Measurements from ENCODE around the gene FAM8A1. TPM values are rescaled to one million over a fixed set of nuclear protein-coding genes. Genes with fewer than 3 reads are reported as not detected.
A peak's percentile ranks its signal among the peaks of the same experiment; 100 is the strongest.

The FAM8A1 gene
- total and polyA plus RNA-seq, 9 of the 15 experiments (the other 6 are each of a cell fraction or from before 2014, with no cell fraction given): 4.9 to 23.6 (median 14.2) TPM

DNA sequence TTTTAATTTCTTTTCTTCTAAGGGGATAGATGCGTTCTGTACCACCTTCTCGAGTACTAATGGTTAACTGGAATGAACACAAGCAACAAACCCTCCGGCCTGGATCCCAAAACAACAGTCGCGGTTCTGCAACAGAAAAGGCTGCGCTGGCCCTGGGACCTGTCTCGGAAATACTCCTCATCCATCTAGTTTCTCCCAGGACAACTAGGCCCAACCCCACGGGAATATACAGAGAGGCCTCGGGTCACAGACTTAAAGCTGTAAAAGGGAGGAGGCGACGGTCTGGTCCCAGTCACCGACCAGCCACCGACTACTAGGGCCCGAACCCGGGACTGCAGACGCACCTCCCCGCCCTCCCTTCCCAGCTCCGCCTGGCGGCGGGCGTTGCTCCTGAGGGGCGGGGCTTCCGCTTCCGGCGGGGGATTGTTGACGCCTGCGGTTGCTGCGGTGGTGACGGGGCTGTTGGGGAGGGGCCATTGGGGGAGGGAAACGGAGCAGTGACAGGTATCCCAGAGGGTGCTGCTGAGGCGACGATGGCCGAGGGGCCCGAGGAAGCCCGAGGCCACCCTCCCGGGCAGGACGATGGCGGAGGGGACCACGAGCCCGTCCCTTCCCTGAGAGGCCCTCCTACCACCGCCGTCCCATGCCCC, at the start of gene FAM8A1 (continued):
- no peak for TF ChIP-seq KHSRP (IDR thresholded peaks at IDR 0.05)
- no peak for TF ChIP-seq CHD1 (IDR thresholded peaks at IDR 0.05; ENCODE audit: low read length)
- no peak for TF ChIP-seq MTA2 (IDR thresholded peaks at IDR 0.05; ENCODE audit: low read depth)
- TF ChIP-seq, protein P1, sequence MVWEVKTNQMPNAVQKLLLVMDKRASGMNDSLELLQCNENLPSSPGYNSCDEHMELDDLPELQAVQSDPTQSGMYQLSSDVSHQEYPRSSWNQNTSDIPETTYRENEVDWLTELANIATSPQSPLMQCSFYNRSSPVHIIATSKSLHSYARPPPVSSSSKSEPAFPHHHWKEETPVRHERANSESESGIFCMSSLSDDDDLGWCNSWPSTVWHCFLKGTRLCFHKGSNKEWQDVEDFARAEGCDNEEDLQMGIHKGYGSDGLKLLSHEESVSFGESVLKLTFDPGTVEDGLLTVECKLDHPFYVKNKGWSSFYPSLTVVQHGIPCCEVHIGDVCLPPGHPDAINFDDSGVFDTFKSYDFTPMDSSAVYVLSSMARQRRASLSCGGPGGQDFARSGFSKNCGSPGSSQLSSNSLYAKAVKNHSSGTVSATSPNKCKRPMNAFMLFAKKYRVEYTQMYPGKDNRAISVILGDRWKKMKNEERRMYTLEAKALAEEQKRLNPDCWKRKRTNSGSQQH (CRISPR knock-in tag; IDR thresholded peaks at IDR 0.05): 0 out of 2 replicates have a peak, but pooled peaks have one; percentile 4
- peak; percentile 94 for TF ChIP-seq CREM (IDR thresholded peaks at IDR 0.05; ENCODE audit: low read depth)
- no peak for TF ChIP-seq ZNF57 (CRISPR knock-in tag; IDR thresholded peaks at IDR 0.05)
- TF ChIP-seq ETV1 (tag; conservative IDR thresholded peaks at IDR 0.05; ENCODE audit: low read depth): peak; percentile 91
- no peak for TF ChIP-seq RBM25 (IDR thresholded peaks at IDR 0.05; ENCODE audit: low read depth, low read length, severe bottlenecking)
- peak; percentile 81 for TF ChIP-seq HNRNPLL (IDR thresholded peaks at IDR 0.05; ENCODE audit: low read depth, low read length, poor library complexity, severe bottlenecking)
- TF ChIP-seq KAT8 (IDR thresholded peaks at IDR 0.05; ENCODE audit: low read depth): no peak
- TF ChIP-seq FOXM1 (IDR thresholded peaks at IDR 0.05; ENCODE audit: low read depth): no peak; the same call in 1 of the 2 replicates
- TF ChIP-seq FOXM1 (CRISPR knock-in tag; IDR thresholded peaks at IDR 0.05; ENCODE audit: low read depth): no peak
- peak in 1 of 2 experiments; percentile 100; a peak in 2 of 4 replicates for TF ChIP-seq KDM4B (IDR thresholded peaks at IDR 0.05; ENCODE audit: borderline replicate concordance in 2 of 2, low read depth in 1 of 2)
- no peak for TF ChIP-seq NR2F6 (CRISPR knock-in tag; IDR thresholded peaks at IDR 0.05)
- no peak for TF ChIP-seq HNRNPUL1 (IDR thresholded peaks at IDR 0.05; ENCODE audit: low read length)
- TF ChIP-seq THRAP3 (IDR thresholded peaks at IDR 0.05; ENCODE audit: borderline replicate concordance): no peak
- TF ChIP-seq SREBF1 (IDR thresholded peaks at IDR 0.05; ENCODE audit: borderline replicate concordance, low read depth, low read length): no peak
- no peak for TF ChIP-seq PTTG1 (tag; IDR thresholded peaks at IDR 0.05; ENCODE audit: low read depth)
- TF ChIP-seq, protein P2, sequence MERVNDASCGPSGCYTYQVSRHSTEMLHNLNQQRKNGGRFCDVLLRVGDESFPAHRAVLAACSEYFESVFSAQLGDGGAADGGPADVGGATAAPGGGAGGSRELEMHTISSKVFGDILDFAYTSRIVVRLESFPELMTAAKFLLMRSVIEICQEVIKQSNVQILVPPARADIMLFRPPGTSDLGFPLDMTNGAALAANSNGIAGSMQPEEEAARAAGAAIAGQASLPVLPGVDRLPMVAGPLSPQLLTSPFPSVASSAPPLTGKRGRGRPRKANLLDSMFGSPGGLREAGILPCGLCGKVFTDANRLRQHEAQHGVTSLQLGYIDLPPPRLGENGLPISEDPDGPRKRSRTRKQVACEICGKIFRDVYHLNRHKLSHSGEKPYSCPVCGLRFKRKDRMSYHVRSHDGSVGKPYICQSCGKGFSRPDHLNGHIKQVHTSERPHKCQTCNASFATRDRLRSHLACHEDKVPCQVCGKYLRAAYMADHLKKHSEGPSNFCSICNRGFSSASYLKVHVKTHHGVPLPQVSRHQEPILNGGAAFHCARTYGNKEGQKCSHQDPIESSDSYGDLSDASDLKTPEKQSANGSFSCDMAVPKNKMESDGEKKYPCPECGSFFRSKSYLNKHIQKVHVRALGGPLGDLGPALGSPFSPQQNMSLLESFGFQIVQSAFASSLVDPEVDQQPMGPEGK (CRISPR knock-in tag; IDR thresholded peaks at IDR 0.05; ENCODE audit: borderline replicate concordance): no peak
- TF ChIP-seq YBX1 (IDR thresholded peaks at IDR 0.05): no peak
- TF ChIP-seq GABPA (tag; conservative IDR thresholded peaks at IDR 0.05; ENCODE audit: low read depth): peak; percentile 98
- TF ChIP-seq, protein P3, sequence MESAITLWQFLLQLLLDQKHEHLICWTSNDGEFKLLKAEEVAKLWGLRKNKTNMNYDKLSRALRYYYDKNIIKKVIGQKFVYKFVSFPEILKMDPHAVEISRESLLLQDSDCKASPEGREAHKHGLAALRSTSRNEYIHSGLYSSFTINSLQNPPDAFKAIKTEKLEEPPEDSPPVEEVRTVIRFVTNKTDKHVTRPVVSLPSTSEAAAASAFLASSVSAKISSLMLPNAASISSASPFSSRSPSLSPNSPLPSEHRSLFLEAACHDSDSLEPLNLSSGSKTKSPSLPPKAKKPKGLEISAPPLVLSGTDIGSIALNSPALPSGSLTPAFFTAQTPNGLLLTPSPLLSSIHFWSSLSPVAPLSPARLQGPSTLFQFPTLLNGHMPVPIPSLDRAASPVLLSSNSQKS (CRISPR knock-in tag; IDR thresholded peaks at IDR 0.05): no peak
- TF ChIP-seq IFI16 (CRISPR knock-in tag; IDR thresholded peaks at IDR 0.05): no peak
- TF ChIP-seq COPS2 (conservative IDR thresholded peaks at IDR 0.05): no peak
- 0 out of 2 replicates have a peak, but pooled peaks have one; percentile 18 for TF ChIP-seq ZKSCAN1 (IDR thresholded peaks at IDR 0.05; ENCODE audit: low read depth, low read length)
- no peak for TF ChIP-seq ZNF253 (CRISPR knock-in tag; conservative IDR thresholded peaks at IDR 0.05)

All from K562 (cell line).